H1 (cell line): Measurements from ENCODE around the gene PTCSC3. TPM values are rescaled to one million over a fixed set of nuclear protein-coding genes. Genes with fewer than 3 reads are reported as not detected.

Experiments
- CTCF ChIA-PET: fragments of 300-600 bp; sonication (Branson Sonifier 250); formaldehyde crosslinking; loops from one replicate; lab custom pipeline; 2021; ENCODE audit not compliant: partially characterized antibody; lab: Charles Lee
- POLR2A ChIA-PET: fragments of 300-600 bp; sonication (Branson Sonifier 250); formaldehyde crosslinking; loops from one replicate; lab custom pipeline; 2021; ENCODE audit warnings: inconsistent platforms; ENCODE audit not compliant: partially characterized antibody; lab: Charles Lee
- DNase-seq, 2 experiments: peaks; one replicate each; pipeline versions ENCODE4 v3.0.0 to v3.0.0-alpha.2; 2010 to 2022; ENCODE audit warnings: low spot score in 2 of 2, low read depth in 1 of 2, mixed read lengths in 1 of 2
- FAIRE-seq: peaks from 2 replicates; lab custom pipeline; 2011; peaks lifted over from hg19 to GRCh38; lab: Jason Lieb, UNC
- H2AFZ ChIP-seq: 2 replicates; pipeline ENCODE4 v1.8.1; 2012; ENCODE audit warnings: low read length, inconsistent platforms
- H2AK5ac ChIP-seq: 2 replicates; pipeline ENCODE4 v1.6.1; 2013; ENCODE audit warnings: low read depth, low read length
- H2BK120ac ChIP-seq: replicated peaks from 2 replicates; pipeline ENCODE3; 2013; ENCODE audit warnings: low read depth, low read length, inconsistent platforms
- H2BK12ac ChIP-seq: 2 replicates; pipeline ENCODE4 v1.6.1; 2013; ENCODE audit warnings: low read depth, low read length
- H2BK15ac ChIP-seq: 2 replicates; pipeline ENCODE4 v1.6.1; 2013; ENCODE audit warnings: low read length
- H2BK20ac ChIP-seq: 2 replicates; pipeline ENCODE4 v1.6.1; 2013; ENCODE audit warnings: low read length
- H2BK5ac ChIP-seq: 2 replicates; pipeline ENCODE4 v1.6.1; 2013; ENCODE audit warnings: low read depth, low read length
- H3K14ac ChIP-seq: 2 replicates; pipeline ENCODE4 v1.6.1; 2013; ENCODE audit warnings: inconsistent platforms; ENCODE audit not compliant: insufficient read length
- H3K18ac ChIP-seq: 2 replicates; pipeline ENCODE4 v1.6.1; 2013; ENCODE audit warnings: low read length; ENCODE audit errors: extremely low read depth
- H3K23ac ChIP-seq: 2 replicates; pipeline ENCODE4 v1.6.1; 2013; ENCODE audit warnings: inconsistent platforms; ENCODE audit not compliant: insufficient read length
- H3K23me2 ChIP-seq: 2 replicates; pipeline ENCODE4 v1.6.1; 2013; ENCODE audit warnings: low read depth, low read length
- H3K27ac ChIP-seq: 2 replicates; pipeline ENCODE4 v1.6.1; 2011; ENCODE audit warnings: low read depth, low read length, inconsistent platforms
- H3K27me3 ChIP-seq, 4 experiments: replicated peaks in 1 of 4; 1 replicate in 1 of 4; 2 replicates in 3 of 4; pipeline versions ENCODE4 v1.6.1 to v1.8.1; 2011 to 2013; ENCODE audit warnings: low read length in 3 of 4, mild to moderate bottlenecking in 3 of 4, inconsistent platforms in 2 of 4, mixed read lengths in 2 of 4, moderate library complexity in 1 of 4; ENCODE audit not compliant: control insufficient read depth in 3 of 4, insufficient read depth in 3 of 4; ENCODE audit errors: extremely low read depth in 1 of 4
- H3K36me3 ChIP-seq, 4 experiments: 2 replicates each; pipeline versions ENCODE4 v1.6.1 to v1.8.1; 2011 to 2013; ENCODE audit warnings: mild to moderate bottlenecking in 4 of 4, low read length in 3 of 4, moderate library complexity in 2 of 4, control low read depth in 1 of 4, inconsistent platforms in 1 of 4; ENCODE audit not compliant: insufficient read depth in 4 of 4, control insufficient read depth in 2 of 4
- H3K4ac ChIP-seq: replicated peaks from 2 replicates; pipeline ENCODE3; 2013; ENCODE audit warnings: low read length, low read depth, mixed read lengths, inconsistent platforms; ENCODE audit not compliant: insufficient read length
- H3K4me1 ChIP-seq, 4 experiments: replicated peaks in 1 of 4; 1 replicate in 1 of 4; 2 replicates in 3 of 4; pipeline versions ENCODE4 v1.6.1 to v1.8.1; 2011 to 2013; ENCODE audit warnings: low read length in 3 of 4, inconsistent platforms in 2 of 4, mixed read lengths in 1 of 4; ENCODE audit not compliant: insufficient read depth in 4 of 4, control insufficient read depth in 3 of 4
- H3K4me2 ChIP-seq, 2 experiments: 2 replicates each; pipeline versions ENCODE4 v1.6.1 to v1.8.1; 2011 to 2013; ENCODE audit warnings: low read depth in 2 of 2, low read length in 2 of 2, control low read depth in 1 of 2, inconsistent platforms in 1 of 2, mild to moderate bottlenecking in 1 of 2; ENCODE audit not compliant: insufficient read depth in 1 of 2
- H3K4me3 ChIP-seq, 4 experiments: fragments of 200-600, 300-600 bp in 1 of 4; sonication (generic), shearing (Covaris generic), sonication (Bioruptor Twin) in 1 of 4; 2 replicates each; pipeline versions ENCODE4 v1.5.1 to v1.8.1; 2011 to 2016; ENCODE audit warnings: low read length in 4 of 4, low read depth in 3 of 4, control low read depth in 2 of 4, inconsistent platforms in 2 of 4, mild to moderate bottlenecking in 2 of 4, mixed read lengths in 1 of 4, moderate library complexity in 1 of 4; ENCODE audit not compliant: insufficient read depth in 2 of 4; ENCODE audit errors: extremely low read depth in 1 of 4
- H3K56ac ChIP-seq: replicated peaks from 2 replicates; pipeline ENCODE3; 2013; ENCODE audit warnings: low read depth, mild to moderate bottlenecking, mixed read lengths, low read length, inconsistent platforms; ENCODE audit not compliant: insufficient read length
- H3K79me1 ChIP-seq: 2 replicates; pipeline ENCODE4 v1.6.1; 2013; ENCODE audit warnings: low read depth, low read length, control low read depth
- H3K79me2 ChIP-seq, 2 experiments: 2 replicates each; pipeline versions ENCODE4 v1.6.1 to v1.8.1; 2012 to 2013; ENCODE audit warnings: low read length in 2 of 2, mild to moderate bottlenecking in 2 of 2, inconsistent platforms in 1 of 2; ENCODE audit not compliant: insufficient read depth in 2 of 2, control insufficient read depth in 1 of 2
- H3K9ac ChIP-seq, 4 experiments: replicated peaks in 1 of 4; 1 replicate in 1 of 4; 2 replicates in 3 of 4; pipeline versions ENCODE4 v1.6.1 to v1.8.1; 2011 to 2013; ENCODE audit warnings: low read depth in 3 of 4, low read length in 3 of 4, control low read depth in 2 of 4, mild to moderate bottlenecking in 2 of 4, moderate library complexity in 2 of 4, inconsistent platforms in 1 of 4; ENCODE audit errors: extremely low read depth in 1 of 4
- H3K9me3 ChIP-seq, 2 experiments: 2 replicates each; pipeline versions ENCODE4 v1.6.1 to v1.8.1; 2012 to 2013; ENCODE audit warnings: mild to moderate bottlenecking in 2 of 2, moderate library complexity in 2 of 2, control low read depth in 1 of 2, inconsistent platforms in 1 of 2, low read depth in 1 of 2, low read length in 1 of 2, mixed read lengths in 1 of 2; ENCODE audit not compliant: insufficient read depth in 2 of 2
- H4K20me1 ChIP-seq, 2 experiments: replicated peaks in 1 of 2; 2 replicates each; pipeline versions ENCODE3 to v1.8.1; 2011 to 2013; ENCODE audit warnings: inconsistent platforms in 2 of 2, low read length in 2 of 2, mild to moderate bottlenecking in 1 of 2; ENCODE audit not compliant: insufficient read depth in 2 of 2, control insufficient read depth in 1 of 2
- H4K5ac ChIP-seq: 2 replicates; pipeline ENCODE4 v1.6.1; 2013; ENCODE audit warnings: low read length, low read depth, mixed read lengths, inconsistent platforms; ENCODE audit not compliant: insufficient read length
- H4K8ac ChIP-seq: 2 replicates; pipeline ENCODE4 v1.8.0; 2013; ENCODE audit warnings: mild to moderate bottlenecking, moderate library complexity, low read length, inconsistent platforms; ENCODE audit not compliant: insufficient read depth; ENCODE audit errors: extremely low read depth
- H4K91ac ChIP-seq: replicated peaks from 2 replicates; pipeline ENCODE3; 2013; ENCODE audit warnings: low read length, mixed read lengths, inconsistent platforms; ENCODE audit not compliant: insufficient read length
- NANOG ChIP-seq: IDR thresholded peaks from 2 replicates; pipeline ENCODE4 v1.6.1; 2011; ENCODE audit warnings: low read length, low read depth, mild to moderate bottlenecking, inconsistent platforms; ENCODE audit not compliant: insufficient read depth, poor library complexity, severe bottlenecking
- WGBS, 2 experiments: shearing (Covaris generic) in 1 of 2; methylation state at CpG; one replicate each; pipeline versions ENCODE4 v1.1.6 to v1.1.7; 2013 to 2015; ENCODE audit warnings: low lambda C conversion rate in 2 of 2, mixed read lengths in 2 of 2, inconsistent platforms in 1 of 2, low coverage in 1 of 2, missing lambda C conversion rate in 1 of 2; ENCODE audit not compliant: insufficient replicate concordance in 2 of 2, insufficient coverage in 1 of 2, insufficient read length in 1 of 2; ENCODE audit errors: extremely low coverage in 1 of 2, missing lambda C conversion rate in 1 of 2; 5-methylcytosine and 5-hydroxymethylcytosine counted together
- polyA plus RNA-seq, 7 experiments: library from polyadenylated mRNA; depleted of rRNA in 3 of 7; stranded (reverse) in 5 of 7; unstranded in 2 of 7; fragments of >200 nt in 5 of 7; fragments of 200-250 nt in 2 of 7; gene quantifications; 1 replicate in 5 of 7; 2 replicates in 1 of 7; 4 replicates in 1 of 7; pipeline versions ENCODE4 v1.2.1 to v1.2.3, GENCODE V29; 2011 to 2013; ENCODE audit warnings: missing spikeins in 2 of 7, mixed read lengths in 2 of 7
- total RNA-seq: library from RNA; stranded (reverse); fragmentation: NEBNext Ultra II Directional; extraction: Animal tissue kit (Norgen Biotek cat#: 25700); gene quantifications from 2 replicates; pipeline ENCODE4 v1.2.1, GENCODE V29; 2021

The PTCSC3 gene
- total and polyA plus RNA-seq, 2 of the 8 experiments (the other 6 are each of a cell fraction or from before 2014, with no cell fraction given) = not detected

GRCh38 chr14:36221112-36221511 lies 44.6 kb upstream of the PTCSC3 start:
- Histone ChIP-seq H2AFZ (no peak overlapping the region), H2BK15ac (no peak overlapping the region), H3K27ac (no peak overlapping the region), H4K8ac (no peak overlapping the region), H2AK5ac (no peak overlapping the region), H3K4me2 (no peak overlapping the region), H2BK120ac (no peak overlapping the region), H3K9me3 (no peaks in the 10 kb centered on the region), H3K4me3 (no peak overlapping the region), H3K79me1 (no peaks in the 10 kb centered on the region), H3K79me2 (no peaks in the 10 kb centered on the region), H3K9ac (no peak overlapping the region), H4K20me1 (no peaks in the 10 kb centered on the region), H3K36me3 (no peaks in the 10 kb centered on the region), H3K27me3 (no peaks in the 10 kb centered on the region), H2BK20ac (no peak overlapping the region), H2BK12ac (no peak overlapping the region), H2BK5ac (no peak overlapping the region), H4K91ac (no peak overlapping the region), H3K14ac (no peak overlapping the region), H3K4ac (no peak overlapping the region), H3K4me1 (peaks cover 0 to 9% (median 2%) of the 10 kb centered on the region in 4 experiments; a peak in 3 of 7 replicates), H3K23ac (no peak overlapping the region), H3K56ac (no peak overlapping the region), H3K18ac (no peak overlapping the region), H3K23me2 (no peaks in the 10 kb centered on the region), H4K5ac (no peak overlapping the region)
- DNase-seq (no peak), FAIRE-seq (peak; percentile 73)
- WGBS, 2 experiments = 68% methylated on average over 2 of the region's 2 CpGs; no CpG with 5 or more reads in 1 of the 2 experiments
- POLR2A ChIA-PET = no interaction called here
- CTCF ChIA-PET = interaction anchor here (0.5 to 0.9 kb wide), 2 partner anchors 154 to 303 kb away, joined by 3 read pairs; no protein-coding TSS in a partner anchor
- no peak for TF ChIP-seq NANOG
